K562 (cell line): ENCODE data around the gene HOXA1. TPM values are rescaled to one million over a fixed set of nuclear protein-coding genes. Genes with fewer than 3 reads are reported as not detected.

Experiments used
- HDAC2 ChIP-seq: fragments of 450-650 bp; IDR thresholded peaks from 2 replicates; pipeline ENCODE4 v1.6.1; 2016; ENCODE audit warnings: mild to moderate bottlenecking
- NFYB ChIP-seq: IDR thresholded peaks from 2 replicates; pipeline ENCODE4 v1.6.1; 2011; ENCODE audit warnings: mild to moderate bottlenecking, moderate library complexity; ENCODE audit not compliant: insufficient read length; ENCODE audit errors: extremely low read depth
- PRPF4 ChIP-seq: fragments of 200-400 bp; formaldehyde crosslinking; IDR thresholded peaks from one replicate; pipeline ENCODE4 v1.6.1; 2017; ENCODE audit warnings: low read length, low read depth, mild to moderate bottlenecking; ENCODE audit not compliant: insufficient read depth, poor library complexity, severe bottlenecking
- TAF9B ChIP-seq: fragments of 450-650 bp; IDR thresholded peaks from 2 replicates; pipeline ENCODE4 v1.6.1; 2018; ENCODE audit warnings: mild to moderate bottlenecking; ENCODE audit not compliant: partially characterized antibody
- polyA plus RNA-seq, 8 experiments: library from polyadenylated mRNA; depleted of rRNA in 4 of 8; stranded (reverse) in 5 of 8; unstranded in 3 of 8; fragments of >200 nt; fragmentation: Nextera tagmentation in 2 of 8; fragmentation: Illumina TruSeq in 1 of 8; extraction: Ambion mirVana in 2 of 8; extraction: Trizol in 1 of 8; gene quantifications; 2 replicates each; pipeline versions ENCODE4 v1.2.1 to v1.2.3, GENCODE V29; 2011 to 2014; ENCODE audit warnings: inconsistent platforms in 1 of 8, missing spikeins in 1 of 8
- total RNA-seq, 7 experiments: library from RNA; depleted of rRNA in 6 of 7; stranded (reverse); fragments of >200 nt in 6 of 7; fragmentation: Illumina TruSeq in 2 of 7; extraction: Trizol in 2 of 7; gene quantifications; 2 replicates each; pipeline versions ENCODE4 v1.2.1 to v1.2.3, GENCODE V29; 2011 to 2021; ENCODE audit warnings: low replicate concordance in 1 of 7
- TF ChIP-seq, protein P1 (sequence below), 3 experiments: fragments of 200-800 bp in 1 of 3; fragments of 250-450 bp in 1 of 3; fragments of 450-650 bp in 1 of 3; sonication (Bioruptor Pico) in 1 of 3; sonication (Bioruptor generic) in 1 of 3; formaldehyde crosslinking in 1 of 3; IDR thresholded peaks; 2 replicates each; pipeline versions ENCODE4 v1.6.1 to v1.8.0; 2016 to 2022; ENCODE audit warnings: mild to moderate bottlenecking in 2 of 3, missing genetic modification characterization in 2 of 3, missing compliant biosample characterization in 1 of 3, moderate library complexity in 1 of 3
- TF ChIP-seq, protein P2 (sequence below), 2 experiments: IDR thresholded peaks in 1 of 2; conservative IDR thresholded peaks in 1 of 2; 2 replicates each; pipeline ENCODE4 v1.6.1; 2016; ENCODE audit warnings: low read depth in 2 of 2, mild to moderate bottlenecking in 1 of 2, missing compliant biosample characterization in 1 of 2, missing genetic modification characterization in 1 of 2, moderate library complexity in 1 of 2

The HOXA1 gene
- total and polyA plus RNA-seq, 9 of the 15 experiments (the other 6 are each of a cell fraction or from before 2014, with no cell fraction given), result 0.03 to 0.63 (median 0.09) TPM; not detected in 4

DNA sequence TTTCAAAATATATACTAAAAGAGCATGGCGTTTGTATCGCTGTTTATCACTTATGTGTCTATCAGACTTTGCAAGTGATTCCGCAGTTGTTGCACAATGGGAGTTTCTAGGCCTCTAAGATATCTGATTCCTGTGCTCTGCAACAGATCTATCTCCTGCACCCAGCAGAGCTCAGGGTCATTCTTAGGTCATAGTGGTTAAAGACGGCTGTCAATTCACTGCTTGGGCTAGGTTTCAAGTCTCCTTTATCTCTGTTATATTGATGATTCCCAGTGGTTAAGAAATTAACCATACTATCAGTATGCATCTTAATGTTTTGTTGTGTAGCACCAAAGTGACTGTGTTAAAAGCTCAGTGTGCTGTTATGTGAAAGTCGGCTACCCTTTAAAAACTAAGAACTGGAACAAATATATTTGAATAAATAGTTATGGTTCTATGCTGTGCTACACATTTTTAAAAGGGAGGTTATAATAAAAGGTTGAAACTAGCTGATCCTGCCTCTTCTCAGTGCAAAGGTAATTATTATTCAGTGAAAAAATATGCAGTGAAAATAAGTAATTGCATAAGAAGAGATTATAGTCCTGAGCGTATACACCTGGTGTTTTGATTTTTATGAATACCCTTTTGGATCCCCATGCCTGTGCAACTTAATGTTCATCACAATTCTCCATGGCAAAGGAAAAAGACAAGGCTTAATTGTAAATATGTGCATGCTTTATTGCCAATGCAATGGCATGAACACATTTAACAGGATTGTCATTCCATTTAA is 24.0 kb downstream of the HOXA1 start (continued):
- TF ChIP-seq, protein P1, sequence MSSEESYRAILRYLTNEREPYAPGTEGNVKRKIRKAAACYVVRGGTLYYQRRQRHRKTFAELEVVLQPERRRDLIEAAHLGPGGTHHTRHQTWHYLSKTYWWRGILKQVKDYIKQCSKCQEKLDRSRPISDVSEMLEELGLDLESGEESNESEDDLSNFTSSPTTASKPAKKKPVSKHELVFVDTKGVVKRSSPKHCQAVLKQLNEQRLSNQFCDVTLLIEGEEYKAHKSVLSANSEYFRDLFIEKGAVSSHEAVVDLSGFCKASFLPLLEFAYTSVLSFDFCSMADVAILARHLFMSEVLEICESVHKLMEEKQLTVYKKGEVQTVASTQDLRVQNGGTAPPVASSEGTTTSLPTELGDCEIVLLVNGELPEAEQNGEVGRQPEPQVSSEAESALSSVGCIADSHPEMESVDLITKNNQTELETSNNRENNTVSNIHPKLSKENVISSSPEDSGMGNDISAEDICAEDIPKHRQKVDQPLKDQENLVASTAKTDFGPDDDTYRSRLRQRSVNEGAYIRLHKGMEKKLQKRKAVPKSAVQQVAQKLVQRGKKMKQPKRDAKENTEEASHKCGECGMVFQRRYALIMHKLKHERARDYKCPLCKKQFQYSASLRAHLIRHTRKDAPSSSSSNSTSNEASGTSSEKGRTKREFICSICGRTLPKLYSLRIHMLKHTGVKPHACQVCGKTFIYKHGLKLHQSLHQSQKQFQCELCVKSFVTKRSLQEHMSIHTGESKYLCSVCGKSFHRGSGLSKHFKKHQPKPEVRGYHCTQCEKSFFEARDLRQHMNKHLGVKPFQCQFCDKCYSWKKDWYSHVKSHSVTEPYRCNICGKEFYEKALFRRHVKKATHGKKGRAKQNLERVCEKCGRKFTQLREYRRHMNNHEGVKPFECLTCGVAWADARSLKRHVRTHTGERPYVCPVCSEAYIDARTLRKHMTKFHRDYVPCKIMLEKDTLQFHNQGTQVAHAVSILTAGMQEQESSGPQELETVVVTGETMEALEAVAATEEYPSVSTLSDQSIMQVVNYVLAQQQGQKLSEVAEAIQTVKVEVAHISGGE (CRISPR knock-in tag; IDR thresholded peaks at IDR 0.05), result 0 out of 6 replicates have a peak, but pooled peaks of 1 of the 3 experiments have one; percentile 26
- no peak for TF ChIP-seq NFYB
- no peak for TF ChIP-seq TAF9B
- TF ChIP-seq PRPF4, result no peak
- TF ChIP-seq HDAC2, result peak; percentile 72; the same call in 1 of the 2 replicates
- TF ChIP-seq, protein P2, sequence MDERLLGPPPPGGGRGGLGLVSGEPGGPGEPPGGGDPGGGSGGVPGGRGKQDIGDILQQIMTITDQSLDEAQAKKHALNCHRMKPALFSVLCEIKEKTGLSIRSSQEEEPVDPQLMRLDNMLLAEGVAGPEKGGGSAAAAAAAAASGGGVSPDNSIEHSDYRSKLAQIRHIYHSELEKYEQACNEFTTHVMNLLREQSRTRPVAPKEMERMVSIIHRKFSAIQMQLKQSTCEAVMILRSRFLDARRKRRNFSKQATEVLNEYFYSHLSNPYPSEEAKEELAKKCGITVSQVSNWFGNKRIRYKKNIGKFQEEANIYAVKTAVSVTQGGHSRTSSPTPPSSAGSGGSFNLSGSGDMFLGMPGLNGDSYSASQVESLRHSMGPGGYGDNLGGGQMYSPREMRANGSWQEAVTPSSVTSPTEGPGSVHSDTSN (CRISPR knock-in tag; IDR thresholded peaks at IDR 0.05; ENCODE audit: low read depth), result no peak
- TF ChIP-seq, protein P2 (tag; conservative IDR thresholded peaks at IDR 0.05; ENCODE audit: low read depth), result peak; percentile 80
